Neural progenitor cell (in vitro differentiated cells): Measurements from ENCODE around the gene ANKRD11.

Experiments
- CTCF ChIP-seq: fragments of 200-600 bp; sonication (generic); IDR thresholded peaks from 2 replicates; pipeline ENCODE4 v1.5.1; 2017; ENCODE audit warnings: antibody characterized with exemption, mild to moderate bottlenecking
- EZH2 ChIP-seq: fragments of 200-600 bp; sonication (generic); IDR thresholded peaks from 2 replicates; pipeline ENCODE4 v1.6.1; 2017; ENCODE audit warnings: antibody characterized with exemption, mild to moderate bottlenecking, moderate library complexity

- TF ChIP-seq CTCF (no peak), EZH2 (no peak)
Measured at GRCh38 chr16:89294486-89294885, 195.9 kb downstream of the ANKRD11 start.
